ENCODE results near the gene PCDH15.

- TF ChIP-seq, protein P1, sequence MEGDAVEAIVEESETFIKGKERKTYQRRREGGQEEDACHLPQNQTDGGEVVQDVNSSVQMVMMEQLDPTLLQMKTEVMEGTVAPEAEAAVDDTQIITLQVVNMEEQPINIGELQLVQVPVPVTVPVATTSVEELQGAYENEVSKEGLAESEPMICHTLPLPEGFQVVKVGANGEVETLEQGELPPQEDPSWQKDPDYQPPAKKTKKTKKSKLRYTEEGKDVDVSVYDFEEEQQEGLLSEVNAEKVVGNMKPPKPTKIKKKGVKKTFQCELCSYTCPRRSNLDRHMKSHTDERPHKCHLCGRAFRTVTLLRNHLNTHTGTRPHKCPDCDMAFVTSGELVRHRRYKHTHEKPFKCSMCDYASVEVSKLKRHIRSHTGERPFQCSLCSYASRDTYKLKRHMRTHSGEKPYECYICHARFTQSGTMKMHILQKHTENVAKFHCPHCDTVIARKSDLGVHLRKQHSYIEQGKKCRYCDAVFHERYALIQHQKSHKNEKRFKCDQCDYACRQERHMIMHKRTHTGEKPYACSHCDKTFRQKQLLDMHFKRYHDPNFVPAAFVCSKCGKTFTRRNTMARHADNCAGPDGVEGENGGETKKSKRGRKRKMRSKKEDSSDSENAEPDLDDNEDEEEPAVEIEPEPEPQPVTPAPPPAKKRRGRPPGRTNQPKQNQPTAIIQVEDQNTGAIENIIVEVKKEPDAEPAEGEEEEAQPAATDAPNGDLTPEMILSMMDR (IDR thresholded peaks at IDR 0.05; ENCODE audit: poor library complexity) = no peak
- TF ChIP-seq EZH2phosphoT487 (IDR thresholded peaks at IDR 0.05; ENCODE audit: low read depth, severe bottlenecking, unreplicated experiment) (no peak), EZH2 (IDR thresholded peaks at IDR 0.05; ENCODE audit: borderline replicate concordance) (no peak)
Measured at GRCh38 chr10:54148508-54148907, 652.5 kb downstream of the PCDH15 start.
